ENCODE results near the gene MLANA.

DNA sequence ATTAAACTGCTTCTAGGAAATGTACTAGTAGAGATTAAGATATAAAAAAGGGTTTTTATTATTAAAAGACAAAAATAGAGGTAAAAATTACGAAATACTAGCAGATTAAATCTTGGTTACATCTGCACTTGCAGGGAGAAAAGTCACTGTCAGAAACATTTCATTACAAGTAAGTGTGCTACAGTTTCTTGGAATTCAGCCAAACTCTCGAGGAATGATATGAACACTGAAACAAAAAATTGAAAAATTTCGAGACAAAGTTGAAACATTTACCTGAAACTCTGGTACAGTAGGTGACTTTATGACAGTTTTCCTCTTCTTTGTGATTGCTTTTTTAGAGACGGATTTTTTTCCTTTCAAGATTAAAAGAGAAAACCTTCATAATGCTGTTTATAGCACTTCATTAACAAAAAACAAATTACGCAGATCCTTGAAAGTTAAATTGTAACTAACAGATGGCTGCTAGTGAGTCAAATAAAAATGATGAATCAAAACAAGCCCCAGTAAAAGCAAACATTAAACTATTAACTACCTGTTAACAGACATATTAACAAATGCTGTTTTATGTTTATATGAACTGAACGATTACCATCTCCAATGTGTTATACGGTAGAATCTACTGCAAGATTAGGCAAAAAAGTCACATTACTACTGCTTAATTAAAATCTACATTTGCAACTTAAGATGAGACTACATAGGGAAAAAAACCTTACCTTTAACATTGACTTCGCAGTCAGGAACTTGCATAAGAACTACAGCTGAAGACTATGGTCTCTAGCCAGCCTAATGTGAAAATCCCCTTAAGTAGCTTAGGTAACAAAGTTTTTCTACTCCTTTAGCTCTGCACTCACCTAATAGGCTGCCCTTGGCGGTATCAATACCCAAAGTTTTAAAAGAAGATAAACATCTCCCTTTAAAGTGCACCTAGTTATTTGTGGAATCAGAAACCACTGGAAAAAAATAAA, 63.3 kb downstream of the MLANA start:
- TF ChIP-seq, protein P1, sequence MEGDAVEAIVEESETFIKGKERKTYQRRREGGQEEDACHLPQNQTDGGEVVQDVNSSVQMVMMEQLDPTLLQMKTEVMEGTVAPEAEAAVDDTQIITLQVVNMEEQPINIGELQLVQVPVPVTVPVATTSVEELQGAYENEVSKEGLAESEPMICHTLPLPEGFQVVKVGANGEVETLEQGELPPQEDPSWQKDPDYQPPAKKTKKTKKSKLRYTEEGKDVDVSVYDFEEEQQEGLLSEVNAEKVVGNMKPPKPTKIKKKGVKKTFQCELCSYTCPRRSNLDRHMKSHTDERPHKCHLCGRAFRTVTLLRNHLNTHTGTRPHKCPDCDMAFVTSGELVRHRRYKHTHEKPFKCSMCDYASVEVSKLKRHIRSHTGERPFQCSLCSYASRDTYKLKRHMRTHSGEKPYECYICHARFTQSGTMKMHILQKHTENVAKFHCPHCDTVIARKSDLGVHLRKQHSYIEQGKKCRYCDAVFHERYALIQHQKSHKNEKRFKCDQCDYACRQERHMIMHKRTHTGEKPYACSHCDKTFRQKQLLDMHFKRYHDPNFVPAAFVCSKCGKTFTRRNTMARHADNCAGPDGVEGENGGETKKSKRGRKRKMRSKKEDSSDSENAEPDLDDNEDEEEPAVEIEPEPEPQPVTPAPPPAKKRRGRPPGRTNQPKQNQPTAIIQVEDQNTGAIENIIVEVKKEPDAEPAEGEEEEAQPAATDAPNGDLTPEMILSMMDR (IDR thresholded peaks at IDR 0.05; ENCODE audit: insufficient read depth, low read length) = no peak
- no peak for TF ChIP-seq POLR2AphosphoS5 (IDR thresholded peaks at IDR 0.05; ENCODE audit: low read depth)
